ENCODE results near the gene EML5.

DNA sequence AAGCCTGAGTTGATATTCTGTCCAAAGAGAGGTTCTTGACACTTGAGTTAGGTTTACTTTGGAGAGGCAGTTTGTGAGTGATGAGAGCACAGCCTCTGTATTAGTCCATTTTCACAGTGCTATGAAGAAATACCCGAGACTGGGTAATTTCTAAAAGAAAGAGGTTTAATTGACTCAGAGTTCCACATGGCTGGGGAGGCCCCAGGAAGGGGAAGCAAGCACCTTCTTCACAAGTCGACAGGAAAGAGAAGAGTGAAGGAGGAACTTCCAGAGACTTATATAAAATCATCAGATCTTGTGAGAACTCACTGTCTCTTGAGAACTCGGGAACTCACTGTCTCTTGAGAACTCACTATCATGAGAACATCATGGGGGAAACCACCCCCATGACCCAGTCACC lies 224.6 kb downstream of the EML5 start:
- TF ChIP-seq POLR2AphosphoS5 (IDR thresholded peaks at IDR 0.05; ENCODE audit: low read depth) (no peak), EZH2 (IDR thresholded peaks at IDR 0.05; ENCODE audit: low read depth, unreplicated experiment) (no peak), JUNB (IDR thresholded peaks at IDR 0.05; ENCODE audit: unreplicated experiment) (no peak), REST (IDR thresholded peaks at IDR 0.05; ENCODE audit: unreplicated experiment) (no peak), EZH2phosphoT487 (IDR thresholded peaks at IDR 0.05; ENCODE audit: unreplicated experiment) (no peak), CREB1 (CRISPR knock-in tag; IDR thresholded peaks at IDR 0.05; ENCODE audit: low read depth) (no peak), ETS1 (IDR thresholded peaks at IDR 0.05) (no peak), STAT1 (IDR thresholded peaks at IDR 0.05; ENCODE audit: unreplicated experiment) (no peak), NANOG (IDR thresholded peaks at IDR 0.05; ENCODE audit: borderline replicate concordance) (no peak), ZNF331 (CRISPR knock-in tag; IDR thresholded peaks at IDR 0.05; ENCODE audit: low read depth) (no peak), ZNF114 (CRISPR knock-in tag; IDR thresholded peaks at IDR 0.05) (no peak)
- TF ChIP-seq, protein P1, sequence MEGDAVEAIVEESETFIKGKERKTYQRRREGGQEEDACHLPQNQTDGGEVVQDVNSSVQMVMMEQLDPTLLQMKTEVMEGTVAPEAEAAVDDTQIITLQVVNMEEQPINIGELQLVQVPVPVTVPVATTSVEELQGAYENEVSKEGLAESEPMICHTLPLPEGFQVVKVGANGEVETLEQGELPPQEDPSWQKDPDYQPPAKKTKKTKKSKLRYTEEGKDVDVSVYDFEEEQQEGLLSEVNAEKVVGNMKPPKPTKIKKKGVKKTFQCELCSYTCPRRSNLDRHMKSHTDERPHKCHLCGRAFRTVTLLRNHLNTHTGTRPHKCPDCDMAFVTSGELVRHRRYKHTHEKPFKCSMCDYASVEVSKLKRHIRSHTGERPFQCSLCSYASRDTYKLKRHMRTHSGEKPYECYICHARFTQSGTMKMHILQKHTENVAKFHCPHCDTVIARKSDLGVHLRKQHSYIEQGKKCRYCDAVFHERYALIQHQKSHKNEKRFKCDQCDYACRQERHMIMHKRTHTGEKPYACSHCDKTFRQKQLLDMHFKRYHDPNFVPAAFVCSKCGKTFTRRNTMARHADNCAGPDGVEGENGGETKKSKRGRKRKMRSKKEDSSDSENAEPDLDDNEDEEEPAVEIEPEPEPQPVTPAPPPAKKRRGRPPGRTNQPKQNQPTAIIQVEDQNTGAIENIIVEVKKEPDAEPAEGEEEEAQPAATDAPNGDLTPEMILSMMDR (conservative IDR thresholded peaks at IDR 0.05; ENCODE audit: low read depth in 2 of 2): no peak

Measured in GM23338 (cell line).